PC-9 (cell line): ENCODE data around the gene PLXNC1.

Experiments
- EZH2 ChIP-seq: fragments of 200-600 bp; sonication (generic); IDR thresholded peaks from 2 replicates; pipeline ENCODE4 v1.8.0; 2017; ENCODE audit warnings: antibody characterized with exemption, low read depth
- TF ChIP-seq, protein P1 (sequence below): fragments of 200-600 bp; sonication (generic); conservative IDR thresholded peaks from 2 replicates; pipeline ENCODE4 v1.6.1; 2017; ENCODE audit warnings: mixed run types, antibody characterized with exemption, mild to moderate bottlenecking, moderate library complexity

DNA sequence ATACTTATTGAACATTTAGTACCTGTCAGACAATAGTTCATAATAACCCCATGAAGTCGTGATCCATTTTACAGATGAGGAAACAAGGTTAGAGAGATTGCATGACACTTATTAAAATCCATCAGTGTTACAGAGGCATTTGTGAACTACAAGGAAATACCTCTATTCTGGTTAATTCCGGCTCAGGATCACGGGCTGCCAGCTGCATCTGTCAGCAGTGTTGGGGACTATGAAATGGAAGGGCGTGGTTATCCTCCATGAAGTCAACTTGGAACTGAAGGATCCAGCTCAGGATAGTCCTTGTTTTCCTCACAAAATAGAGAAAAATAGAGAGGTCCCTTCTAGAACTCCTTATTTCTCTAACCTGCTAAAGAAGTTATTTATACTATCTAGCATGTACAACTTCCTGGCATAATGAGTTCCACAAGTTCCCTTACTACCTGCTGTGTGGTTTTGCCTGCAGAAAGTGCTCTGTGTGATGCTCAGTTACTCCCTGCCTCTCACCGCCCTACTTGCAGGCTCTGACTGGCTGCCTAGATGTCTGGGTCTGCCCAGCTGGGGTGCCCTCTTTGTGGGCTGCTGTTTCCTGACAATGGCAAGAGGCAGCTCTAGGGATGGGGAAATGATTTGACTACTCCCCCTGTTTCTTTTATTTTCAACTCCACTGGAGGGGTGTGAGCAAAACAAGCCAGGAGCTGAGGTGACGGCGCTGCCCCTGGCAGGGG is 36.8 kb downstream of the PLXNC1 start:
- TF ChIP-seq, protein P1, sequence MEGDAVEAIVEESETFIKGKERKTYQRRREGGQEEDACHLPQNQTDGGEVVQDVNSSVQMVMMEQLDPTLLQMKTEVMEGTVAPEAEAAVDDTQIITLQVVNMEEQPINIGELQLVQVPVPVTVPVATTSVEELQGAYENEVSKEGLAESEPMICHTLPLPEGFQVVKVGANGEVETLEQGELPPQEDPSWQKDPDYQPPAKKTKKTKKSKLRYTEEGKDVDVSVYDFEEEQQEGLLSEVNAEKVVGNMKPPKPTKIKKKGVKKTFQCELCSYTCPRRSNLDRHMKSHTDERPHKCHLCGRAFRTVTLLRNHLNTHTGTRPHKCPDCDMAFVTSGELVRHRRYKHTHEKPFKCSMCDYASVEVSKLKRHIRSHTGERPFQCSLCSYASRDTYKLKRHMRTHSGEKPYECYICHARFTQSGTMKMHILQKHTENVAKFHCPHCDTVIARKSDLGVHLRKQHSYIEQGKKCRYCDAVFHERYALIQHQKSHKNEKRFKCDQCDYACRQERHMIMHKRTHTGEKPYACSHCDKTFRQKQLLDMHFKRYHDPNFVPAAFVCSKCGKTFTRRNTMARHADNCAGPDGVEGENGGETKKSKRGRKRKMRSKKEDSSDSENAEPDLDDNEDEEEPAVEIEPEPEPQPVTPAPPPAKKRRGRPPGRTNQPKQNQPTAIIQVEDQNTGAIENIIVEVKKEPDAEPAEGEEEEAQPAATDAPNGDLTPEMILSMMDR = no peak
- TF ChIP-seq EZH2 = no peak
